ENCODE data around the gene CHRNA4. TPM values are rescaled to one million over a fixed set of nuclear protein-coding genes. Genes with fewer than 3 reads are reported as not detected.

Gene CHRNA4
- total and polyA plus RNA-seq, 2 of the 13 experiments (the other 11 are each of a cell fraction or from before 2014, with no cell fraction given): not detected

- ChIA-PET POLR2A (no interaction called here), CTCF (ENCODE audit: low intra/inter-chr PET ratio, low total read pairs) (no interaction called here)
- Histone ChIP-seq H3K9ac (ENCODE audit: insufficient read depth, low read depth, low read length) (no peak overlapping the region), H3K27me3 (ENCODE audit: control insufficient read depth in 1 of 2, insufficient read depth in 2 of 2, low read length in 2 of 2) (peaks cover 48 to 94% of the 10 kb centered on the region in 2 experiments), H3K36me3 (replicated peaks in 1 of 2; ENCODE audit: control insufficient read depth in 1 of 2, insufficient read depth in 2 of 2, low read length in 2 of 2) (no peaks in the 10 kb centered on the region), H3K4me3 (replicated peaks in 1 of 3; ENCODE audit: insufficient read depth in 1 of 3, low read depth in 2 of 3, low read length in 3 of 3) (no peak overlapping the region), H3K27ac (ENCODE audit: extremely low read length, insufficient read depth, low read length) (no peak overlapping the region), H2AFZ (ENCODE audit: low read length) (no peak overlapping the region), H3K4me2 (ENCODE audit: low read depth, low read length) (no peak overlapping the region), H3K9me3 (ENCODE audit: low read length) (no peaks in the 10 kb centered on the region), H3K79me2 (ENCODE audit: insufficient read depth, low read length) (no peaks in the 10 kb centered on the region), H3K4me1 (ENCODE audit: insufficient read depth, low read length) (no peaks in the 10 kb centered on the region; the same call in 1 of the 2 replicates), H4K20me1 (ENCODE audit: insufficient read depth, low read length) (peaks cover 7% of the 10 kb centered on the region; the same call in 1 of the 2 replicates)
- intact Hi-C loops (cut with micrococcal nuclease; ENCODE audit: unreplicated experiment) (no loop called here), in situ Hi-C loops (cut with HindIII; ENCODE audit: extremely low pct_ligation_motif_present, low pct_unique_long_range_greater_than_20kb) (no loop called here)
- TF ChIP-seq ZBTB33 (CRISPR knock-in tag; IDR thresholded peaks at IDR 0.05) (peak; percentile 67), MTF1 (CRISPR knock-in tag; IDR thresholded peaks at IDR 0.05) (no peak)
- FAIRE-seq: no peak
- no TSS peak for BruUV-seq (replicated peaks)
- 50% methylated on average over 34 of the region's 60 CpGs for WGBS (ENCODE audit: low lambda C conversion rate)
- no peak for ATAC-seq
- DNase-seq (ENCODE audit: low spot score): no peak
Measured at GRCh38 chr20:63406617-63407245, 45.6 kb upstream of the CHRNA4 start.

GRCh38 chr20:63406011-63406410 lies 44.9 kb upstream of the CHRNA4 start:
- Histone ChIP-seq H3K27me3 (ENCODE audit: control insufficient read depth in 1 of 2, insufficient read depth in 2 of 2, low read length in 2 of 2) (peaks cover 45 to 94% of the 10 kb centered on the region in 2 experiments), H3K9ac (ENCODE audit: insufficient read depth, low read depth, low read length) (no peak overlapping the region), H3K36me3 (replicated peaks in 1 of 2; ENCODE audit: control insufficient read depth in 1 of 2, insufficient read depth in 2 of 2, low read length in 2 of 2) (no peaks in the 10 kb centered on the region), H3K4me2 (ENCODE audit: low read depth, low read length) (0 out of 2 replicates have a peak overlapping the region, but pooled peaks have one; percentile 1), H2AFZ (ENCODE audit: low read length) (no peak overlapping the region), H3K4me1 (ENCODE audit: insufficient read depth, low read length) (no peaks in the 10 kb centered on the region; the same call in 1 of the 2 replicates), H4K20me1 (ENCODE audit: insufficient read depth, low read length) (peaks cover 7% of the 10 kb centered on the region; the same call in 1 of the 2 replicates), H3K9me3 (ENCODE audit: low read length) (no peaks in the 10 kb centered on the region), H3K27ac (ENCODE audit: extremely low read length, insufficient read depth, low read length) (no peak overlapping the region), H3K79me2 (ENCODE audit: insufficient read depth, low read length) (no peaks in the 10 kb centered on the region), H3K4me3 (replicated peaks in 1 of 3; ENCODE audit: insufficient read depth in 1 of 3, low read depth in 2 of 3, low read length in 3 of 3) (peak overlapping the region in 1 of 3 experiments; percentile 14; a peak in 1 of 6 replicates)
- in situ Hi-C loops (cut with HindIII; ENCODE audit: extremely low pct_ligation_motif_present, low pct_unique_long_range_greater_than_20kb): no loop called here
- ChIA-PET CTCF (ENCODE audit: low intra/inter-chr PET ratio, low total read pairs) (no interaction called here), POLR2A (no interaction called here)
- intact Hi-C loops (cut with micrococcal nuclease; ENCODE audit: unreplicated experiment): no loop called here
- no TSS peak for BruUV-seq (replicated peaks)
- ATAC-seq (peak; percentile 19), DNase-seq (ENCODE audit: low spot score) (peak; percentile 38), FAIRE-seq (no peak)
- WGBS (ENCODE audit: low lambda C conversion rate): 15% methylated on average over 8 of the region's 23 CpGs
- 0 out of 2 replicates have a peak, but pooled peaks have one; percentile 32 for TF ChIP-seq HES4 (CRISPR knock-in tag; IDR thresholded peaks at IDR 0.05; ENCODE audit: borderline replicate concordance)
- no peak for TF ChIP-seq ZNF333 (CRISPR knock-in tag; IDR thresholded peaks at IDR 0.05; ENCODE audit: borderline replicate concordance)
- TF ChIP-seq FIP1L1 (IDR thresholded peaks at IDR 0.05; ENCODE audit: borderline replicate concordance, insufficient read depth, low read depth, low read length): no peak
- TF ChIP-seq ZNF558 (CRISPR knock-in tag; IDR thresholded peaks at IDR 0.05; ENCODE audit: borderline replicate concordance): no peak
- TF ChIP-seq SMAD9 (CRISPR knock-in tag; IDR thresholded peaks at IDR 0.05): no peak
- TF ChIP-seq, protein P1, sequence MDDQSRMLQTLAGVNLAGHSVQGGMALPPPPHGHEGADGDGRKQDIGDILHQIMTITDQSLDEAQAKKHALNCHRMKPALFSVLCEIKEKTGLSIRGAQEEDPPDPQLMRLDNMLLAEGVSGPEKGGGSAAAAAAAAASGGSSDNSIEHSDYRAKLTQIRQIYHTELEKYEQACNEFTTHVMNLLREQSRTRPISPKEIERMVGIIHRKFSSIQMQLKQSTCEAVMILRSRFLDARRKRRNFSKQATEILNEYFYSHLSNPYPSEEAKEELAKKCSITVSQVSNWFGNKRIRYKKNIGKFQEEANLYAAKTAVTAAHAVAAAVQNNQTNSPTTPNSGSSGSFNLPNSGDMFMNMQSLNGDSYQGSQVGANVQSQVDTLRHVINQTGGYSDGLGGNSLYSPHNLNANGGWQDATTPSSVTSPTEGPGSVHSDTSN (CRISPR knock-in tag; IDR thresholded peaks at IDR 0.05; ENCODE audit: borderline replicate concordance): no peak
- no peak for TF ChIP-seq ZNF879 (CRISPR knock-in tag; IDR thresholded peaks at IDR 0.05)
- no peak for TF ChIP-seq ZNF225 (CRISPR knock-in tag; IDR thresholded peaks at IDR 0.05)
- TF ChIP-seq ZNF552 (CRISPR knock-in tag; IDR thresholded peaks at IDR 0.05; ENCODE audit: borderline replicate concordance): no peak
- TF ChIP-seq MAFF (IDR thresholded peaks at IDR 0.05; ENCODE audit: low read depth, low read length): no peak
